NCI-H2107 treated with DMSO at 0.1 percent for 48 hours (cell line): ENCODE data around the gene EIF4E1B.
"Not testable (repeated sequence)": the region's sequence is repeated elsewhere in the genome, so short reads cannot be mapped to it uniquely, and the experiment has no call there.

Experiments used
- DNase-seq: peaks from one replicate; lab custom pipeline; 2025; ENCODE audit not compliant: unreplicated experiment; lab: John Stamatoyannopoulos, UW

Gene EIF4E1B

GRCh38 chr5:176629853-176630680 is at the start of gene EIF4E1B, which contains the start of gene SNCB:
Gene EIF4E1B (plus strand): TSS chr5:176630675. CDS start chr5:176642788, 12,113 bp downstream.
Gene SNCB (minus strand): TSS chr5:176630534. CDS start chr5:176629654, 880 bp downstream.
- no peak for DNase-seq

- DNase-seq: no peak
Observed at GRCh38 chr5:176581361-176581760, 49.1 kb upstream of the EIF4E1B start.

- no peak for DNase-seq
Observed at GRCh38 chr5:176583076-176583475, 47.4 kb upstream of the EIF4E1B start.

GRCh38 chr5:176587398-176587797 is 43.1 kb upstream of the EIF4E1B start:
- no peak for DNase-seq

- DNase-seq: no peak
Observed at GRCh38 chr5:176588297-176588696, 42.2 kb upstream of the EIF4E1B start.

- no peak for DNase-seq
Observed at GRCh38 chr5:176589039-176589769, 41.3 kb upstream of the EIF4E1B start.

GRCh38 chr5:176590035-176590717 is 40.3 kb upstream of the EIF4E1B start:
- DNase-seq: peak; percentile 17

- not testable (repeated sequence) for DNase-seq
Observed at GRCh38 chr5:176591667-176592066, 38.8 kb upstream of the EIF4E1B start.

- DNase-seq: no peak
Observed at GRCh38 chr5:176592573-176592972, 37.9 kb upstream of the EIF4E1B start.

- DNase-seq: no peak
Observed at GRCh38 chr5:176593273-176593869, 37.1 kb upstream of the EIF4E1B start.

GRCh38 chr5:176594554-176594953 is 35.9 kb upstream of the EIF4E1B start:
- no peak for DNase-seq

- DNase-seq: no peak
Observed at GRCh38 chr5:176595386-176595943, 35.0 kb upstream of the EIF4E1B start.

GRCh38 chr5:176596069-176596644 is 34.3 kb upstream of the EIF4E1B start:
- DNase-seq: no peak

- no peak for DNase-seq
Observed at GRCh38 chr5:176596689-176597416, 33.6 kb upstream of the EIF4E1B start.

GRCh38 chr5:176597417-176598389 is 32.8 kb upstream of the EIF4E1B start:
- DNase-seq: no peak

- not testable (repeated sequence) for DNase-seq
Observed at GRCh38 chr5:176599749-176600430, 30.6 kb upstream of the EIF4E1B start.

GRCh38 chr5:176601901-176602482 is 28.5 kb upstream of the EIF4E1B start:
- no peak for DNase-seq

GRCh38 chr5:176603091-176603490 is 27.4 kb upstream of the EIF4E1B start:
- no peak for DNase-seq
